GM12878 (cell line): ENCODE measurements around the gene DNASE2B.

Experiments
- EGR1 ChIP-seq, 2 experiments: IDR thresholded peaks; 1 replicate in 1 of 2; 2 replicates in 1 of 2; pipeline ENCODE4 v1.6.1; 2011 to 2012; ENCODE audit warnings: low read depth in 2 of 2, low read length in 2 of 2, borderline replicate concordance in 1 of 2, mild to moderate bottlenecking in 1 of 2, moderate library complexity in 1 of 2
- EZH2 ChIP-seq: IDR thresholded peaks from 2 replicates; pipeline ENCODE4 v1.6.1; 2012; ENCODE audit warnings: low read depth, mild to moderate bottlenecking, control low read depth, inconsistent platforms, low read length, borderline replicate concordance; ENCODE audit not compliant: control insufficient read depth
- FOS ChIP-seq: IDR thresholded peaks from 3 replicates; pipeline ENCODE4 v1.6.1; 2011; ENCODE audit warnings: borderline replicate concordance; ENCODE audit not compliant: insufficient read length; ENCODE audit errors: extremely low read depth
- POLR2AphosphoS5 ChIP-seq: IDR thresholded peaks from 2 replicates; pipeline ENCODE4 v1.6.1; 2011; ENCODE audit warnings: mild to moderate bottlenecking, low read length, inconsistent platforms
- SMC3 ChIP-seq: IDR thresholded peaks from 2 replicates; pipeline ENCODE4 v1.6.1; 2011; ENCODE audit warnings: low read length, improper control_type of control experiment, borderline replicate concordance
- SREBF1 ChIP-seq: IDR thresholded peaks from 2 replicates; pipeline ENCODE4 v1.6.1; 2012; ENCODE audit warnings: mild to moderate bottlenecking, low read length
- SUZ12 ChIP-seq: fragments of 200-600 bp; sonication (generic); IDR thresholded peaks from one replicate; pipeline ENCODE4 v1.6.1; 2018; ENCODE audit warnings: antibody characterized with exemption, mild to moderate bottlenecking; ENCODE audit not compliant: unreplicated experiment
- TBL1XR1 ChIP-seq: IDR thresholded peaks from 2 replicates; pipeline ENCODE4 v1.6.1; 2012; ENCODE audit warnings: low read depth, low read length, improper control_type of control experiment
- ZNF274 ChIP-seq: IDR thresholded peaks from one replicate; pipeline ENCODE4 v1.8.0; 2011; ENCODE audit not compliant: insufficient read length, insufficient read depth
- ZSCAN29 ChIP-seq: fragments of 450-650 bp; IDR thresholded peaks from 2 replicates; pipeline ENCODE4 v1.6.1; 2017; ENCODE audit warnings: mild to moderate bottlenecking, moderate library complexity
- TF ChIP-seq, protein P1 (sequence below), 3 experiments: IDR thresholded peaks in 2 of 3; conservative IDR thresholded peaks in 1 of 3; 2 replicates each; pipeline ENCODE4 v1.5.1; 2011; ENCODE audit warnings: low read depth in 3 of 3, low read length in 3 of 3, mild to moderate bottlenecking in 3 of 3, control low read depth in 2 of 3, moderate library complexity in 2 of 3, inconsistent platforms in 1 of 3, mixed read lengths in 1 of 3; ENCODE audit not compliant: control insufficient read depth in 2 of 3, insufficient read depth in 1 of 3; ENCODE audit errors: extremely low read depth in 1 of 3
- TF ChIP-seq, protein P2 (sequence below): fragments of 450-650 bp; IDR thresholded peaks from 2 replicates; pipeline ENCODE4 v1.6.1; 2016; ENCODE audit warnings: mild to moderate bottlenecking

DNA sequence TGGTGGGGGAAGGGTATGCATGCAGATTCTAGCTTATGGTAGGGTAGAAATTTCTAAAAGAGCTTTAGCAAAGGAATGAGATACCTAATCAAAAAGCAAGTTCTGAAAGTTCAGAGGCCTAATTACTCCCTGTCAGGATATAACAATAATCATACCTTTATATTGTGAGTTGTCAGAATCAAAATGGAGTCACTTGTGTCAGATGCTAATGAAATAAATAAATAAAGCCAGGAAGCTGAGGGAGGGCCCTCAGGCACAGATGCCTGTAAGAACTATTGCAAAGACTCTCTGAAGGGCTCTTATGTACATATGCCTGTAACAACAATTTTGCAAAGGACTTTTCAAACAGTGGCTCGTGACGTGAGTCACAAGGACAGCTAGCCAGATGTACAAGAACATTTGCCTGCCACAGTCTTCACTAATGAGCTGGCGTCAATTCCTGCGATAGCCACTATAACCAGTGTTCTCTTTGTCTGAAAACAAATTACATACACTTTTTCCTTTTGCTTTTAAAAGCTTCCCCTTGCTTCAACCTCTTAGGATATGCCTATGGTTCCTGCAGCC is 27.4 kb upstream of the DNASE2B start:
- TF ChIP-seq ZNF274 (no peak), POLR2AphosphoS5 (no peak), SREBF1 (no peak), EGR1 (IDR thresholded peaks at IDR 0.05; ENCODE audit: borderline replicate concordance in 1 of 2, low read depth in 2 of 2, low read length in 2 of 2) (no peak), ZSCAN29 (no peak), FOS (no peak), SUZ12 (no peak), EZH2 (no peak), SMC3 (no peak), TBL1XR1 (no peak)
- TF ChIP-seq, protein P1, sequence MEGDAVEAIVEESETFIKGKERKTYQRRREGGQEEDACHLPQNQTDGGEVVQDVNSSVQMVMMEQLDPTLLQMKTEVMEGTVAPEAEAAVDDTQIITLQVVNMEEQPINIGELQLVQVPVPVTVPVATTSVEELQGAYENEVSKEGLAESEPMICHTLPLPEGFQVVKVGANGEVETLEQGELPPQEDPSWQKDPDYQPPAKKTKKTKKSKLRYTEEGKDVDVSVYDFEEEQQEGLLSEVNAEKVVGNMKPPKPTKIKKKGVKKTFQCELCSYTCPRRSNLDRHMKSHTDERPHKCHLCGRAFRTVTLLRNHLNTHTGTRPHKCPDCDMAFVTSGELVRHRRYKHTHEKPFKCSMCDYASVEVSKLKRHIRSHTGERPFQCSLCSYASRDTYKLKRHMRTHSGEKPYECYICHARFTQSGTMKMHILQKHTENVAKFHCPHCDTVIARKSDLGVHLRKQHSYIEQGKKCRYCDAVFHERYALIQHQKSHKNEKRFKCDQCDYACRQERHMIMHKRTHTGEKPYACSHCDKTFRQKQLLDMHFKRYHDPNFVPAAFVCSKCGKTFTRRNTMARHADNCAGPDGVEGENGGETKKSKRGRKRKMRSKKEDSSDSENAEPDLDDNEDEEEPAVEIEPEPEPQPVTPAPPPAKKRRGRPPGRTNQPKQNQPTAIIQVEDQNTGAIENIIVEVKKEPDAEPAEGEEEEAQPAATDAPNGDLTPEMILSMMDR (IDR thresholded peaks at IDR 0.05 in 2 of 3, conservative IDR thresholded peaks at IDR 0.05 in 1 of 3; ENCODE audit: control insufficient read depth in 2 of 3, extremely low read depth in 1 of 3, insufficient read depth in 1 of 3, low read depth in 3 of 3, low read length in 3 of 3), result no peak
- TF ChIP-seq, protein P2, sequence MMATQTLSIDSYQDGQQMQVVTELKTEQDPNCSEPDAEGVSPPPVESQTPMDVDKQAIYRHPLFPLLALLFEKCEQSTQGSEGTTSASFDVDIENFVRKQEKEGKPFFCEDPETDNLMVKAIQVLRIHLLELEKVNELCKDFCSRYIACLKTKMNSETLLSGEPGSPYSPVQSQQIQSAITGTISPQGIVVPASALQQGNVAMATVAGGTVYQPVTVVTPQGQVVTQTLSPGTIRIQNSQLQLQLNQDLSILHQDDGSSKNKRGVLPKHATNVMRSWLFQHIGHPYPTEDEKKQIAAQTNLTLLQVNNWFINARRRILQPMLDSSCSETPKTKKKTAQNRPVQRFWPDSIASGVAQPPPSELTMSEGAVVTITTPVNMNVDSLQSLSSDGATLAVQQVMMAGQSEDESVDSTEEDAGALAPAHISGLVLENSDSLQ, result no peak
